Panc1 (cell line): ENCODE results near the gene HOXD11. TPM values are rescaled to one million over a fixed set of nuclear protein-coding genes. Genes with fewer than 3 reads are reported as not detected.

Source experiments
- ATAC-seq: fragments of 200-7000 bp; cut with Tn5 transposase; 2 replicates; pipeline ENCODE4 v1.9.1; 2020; ENCODE audit warnings: mild to moderate bottlenecking, moderate library complexity
- BruUV-seq: library from RNA; stranded (reverse); fragments of 400-500 nt; replicated peaks from 2 replicates; lab custom pipeline; 2021; lab: Mats Ljungman, UMichigan
- CTCF ChIA-PET: fragments of 300-600 bp; sonication (Branson Sonifier 250); formaldehyde crosslinking; loops from one replicate; lab custom pipeline; 2022; ENCODE audit warnings: antibody characterized with exemption; lab: Charles Lee
- POLR2A ChIA-PET: fragments of 300-600 bp; sonication (Branson Sonifier 250); formaldehyde crosslinking; loops from one replicate; lab custom pipeline; 2022; ENCODE audit warnings: antibody characterized with exemption; lab: Charles Lee
- DNase-seq: peaks from one replicate; pipeline ENCODE4 v3.0.0-alpha.2; 2010; ENCODE audit warnings: low read depth, low spot score
- H3K27ac ChIP-seq: 2 replicates; pipeline ENCODE4 v1.5.1; 2011; ENCODE audit warnings: mild to moderate bottlenecking, low read length, inconsistent platforms
- H3K27me3 ChIP-seq: fragments of 200-500 bp; sonication (Bioruptor generic); 2 replicates; pipeline ENCODE4 v1.6.0; 2014; ENCODE audit warnings: low read length, inconsistent platforms; ENCODE audit not compliant: control insufficient read depth, insufficient read depth
- H3K36me3 ChIP-seq: fragments of 200-500 bp; sonication (Bioruptor generic); 2 replicates; pipeline ENCODE4 v1.5.1; 2014; ENCODE audit warnings: inconsistent platforms, mild to moderate bottlenecking, low read length, moderate library complexity; ENCODE audit not compliant: control insufficient read depth, insufficient read depth
- H3K4me1 ChIP-seq: 2 replicates; pipeline ENCODE4 v1.5.1; 2011; ENCODE audit warnings: inconsistent platforms, mild to moderate bottlenecking, low read length, moderate library complexity; ENCODE audit not compliant: control insufficient read depth, insufficient read depth
- H3K4me3 ChIP-seq, 2 experiments: 2 replicates each; pipeline ENCODE4 v1.5.1; 2011 to 2012; ENCODE audit warnings: low read depth in 2 of 2, low read length in 2 of 2, mild to moderate bottlenecking in 2 of 2, inconsistent platforms in 1 of 2, moderate library complexity in 1 of 2
- H3K9me3 ChIP-seq: fragments of 200-500 bp; sonication (Bioruptor generic); 2 replicates; pipeline ENCODE4 v1.5.1; 2014; ENCODE audit warnings: low read depth, mild to moderate bottlenecking, inconsistent platforms, low read length, moderate library complexity; ENCODE audit not compliant: control insufficient read depth, insufficient read depth
- CTCF ChIP-seq: fragments of 450-650 bp; IDR thresholded peaks from 2 replicates; pipeline ENCODE4 v1.5.1; 2017; ENCODE audit warnings: mild to moderate bottlenecking
- POLR2AphosphoS5 ChIP-seq: IDR thresholded peaks from 2 replicates; pipeline ENCODE4 v1.6.1; 2012; ENCODE audit warnings: mild to moderate bottlenecking, low read depth, low read length, moderate library complexity
- REST ChIP-seq, 2 experiments: IDR thresholded peaks; 2 replicates each; pipeline ENCODE4 v1.6.1; 2011 to 2012; ENCODE audit warnings: low read depth in 2 of 2, control low read depth in 1 of 2, low read length in 1 of 2, mild to moderate bottlenecking in 1 of 2, moderate library complexity in 1 of 2; ENCODE audit not compliant: insufficient read depth in 1 of 2
- SIN3A ChIP-seq: IDR thresholded peaks from 2 replicates; pipeline ENCODE4 v1.6.1; 2012; ENCODE audit warnings: low read depth, mild to moderate bottlenecking, low read length, moderate library complexity, borderline replicate concordance; ENCODE audit not compliant: insufficient read depth
- TCF7L2 ChIP-seq: IDR thresholded peaks from 2 replicates; pipeline ENCODE4 v1.6.1; 2011; ENCODE audit warnings: mild to moderate bottlenecking, low read depth, low read length, inconsistent platforms
- in situ Hi-C: cut with HindIII; loops from 2 replicates; pipeline ENCODE4 v1.10.0; 2016; ENCODE audit warnings: low sequenced_read_pairs, low pct_unique_long_range_greater_than_20kb
- intact Hi-C: fragments of 100-400 bp; cut with micrococcal nuclease; formaldehyde crosslinking; loops from one replicate; pipeline ENCODE4 v1.10.0; 2022; ENCODE audit not compliant: unreplicated experiment
- total RNA-seq: library from RNA; stranded (reverse); gene quantifications from one replicate; pipeline ENCODE4 v1.2.1, GENCODE V29; 2021; ENCODE audit not compliant: unreplicated experiment

The HOXD11 gene
- total RNA-seq, 1 experiment from 2014 or later, result 0.49 TPM

- BruUV-seq, result no TSS peak
- no peak for TF ChIP-seq TCF7L2
- TF ChIP-seq SIN3A, result no peak
- peak; percentile 82 for TF ChIP-seq CTCF
- no peak for TF ChIP-seq REST (IDR thresholded peaks at IDR 0.05; ENCODE audit: insufficient read depth in 1 of 2, low read depth in 2 of 2, low read length in 1 of 2)
- no peak for TF ChIP-seq POLR2AphosphoS5
- Histone ChIP-seq H3K4me3 (peak overlapping the region; percentile 28 to 43), H3K27me3 (peaks cover 28% of the 10 kb centered on the region), H3K36me3 (no peaks in the 10 kb centered on the region), H3K9me3 (no peaks in the 10 kb centered on the region), H3K27ac (no peak overlapping the region), H3K4me1 (no peaks in the 10 kb centered on the region; the same call in 1 of the 2 replicates)
- POLR2A ChIA-PET, result no interaction called here
- DNase-seq (no peak), ATAC-seq (peak; percentile 81)
- in situ Hi-C loops, result no loop called here
- intact Hi-C loops, result loop anchor here (10.0 kb wide), 1 partner anchor 115 kb away; no protein-coding TSS in a partner anchor
- CTCF ChIA-PET, result no interaction called here
Observed at GRCh38 chr2:176079831-176080539, 27.1 kb upstream of the HOXD11 start.

- Histone ChIP-seq H3K36me3 (no peaks in the 10 kb centered on the region), H3K27me3 (peaks cover 34% of the 10 kb centered on the region), H3K27ac (no peak overlapping the region), H3K4me3 (no peak overlapping the region), H3K4me1 (peaks cover 2% of the 10 kb centered on the region), H3K9me3 (no peaks in the 10 kb centered on the region)
- ChIA-PET POLR2A (no interaction called here), CTCF (no interaction called here)
- no TSS peak for BruUV-seq
- TF ChIP-seq CTCF (no peak), SIN3A (no peak), POLR2AphosphoS5 (no peak), TCF7L2 (no peak), REST (IDR thresholded peaks at IDR 0.05; ENCODE audit: insufficient read depth in 1 of 2, low read depth in 2 of 2, low read length in 1 of 2) (no peak)
- in situ Hi-C loops, result no loop called here
- no peak for DNase-seq
- no peak for ATAC-seq
- intact Hi-C loops, result loop anchor here (10.0 kb wide), 1 partner anchor 116 kb away; no protein-coding TSS in a partner anchor
Observed at GRCh38 chr2:176080540-176081375, 26.3 kb upstream of the HOXD11 start.
